RWPE1 (cell line): ENCODE data around the gene ABCG8.

ENCODE experiments used
- CTCF ChIA-PET: fragments of 350-600 bp; sonication (Branson Sonifier 250); formaldehyde crosslinking; extraction: SDS; loops from one replicate; lab custom pipeline; 2021; lab: Yijun Ruan, JAX
- POLR2A ChIA-PET: fragments of 400-600 bp; formaldehyde crosslinking; extraction: SDS; loops from one replicate; lab custom pipeline; 2020; ENCODE audit warnings: antibody characterized with exemption; ENCODE audit not compliant: low non-redundant PET; lab: Yijun Ruan, JAX
- DNase-seq: peaks from one replicate; pipeline ENCODE4 v3.0.0; 2012; ENCODE audit warnings: low spot score
- H3K27ac ChIP-seq: fragments of 450-650 bp; 2 replicates; pipeline ENCODE4 v1.5.1; 2017
- TF ChIP-seq, protein P1 (sequence below): fragments of 450-650 bp; conservative IDR thresholded peaks from 2 replicates; pipeline ENCODE4 v1.5.1; 2017; ENCODE audit warnings: low read depth, mild to moderate bottlenecking

ABCG8 gene

DNA sequence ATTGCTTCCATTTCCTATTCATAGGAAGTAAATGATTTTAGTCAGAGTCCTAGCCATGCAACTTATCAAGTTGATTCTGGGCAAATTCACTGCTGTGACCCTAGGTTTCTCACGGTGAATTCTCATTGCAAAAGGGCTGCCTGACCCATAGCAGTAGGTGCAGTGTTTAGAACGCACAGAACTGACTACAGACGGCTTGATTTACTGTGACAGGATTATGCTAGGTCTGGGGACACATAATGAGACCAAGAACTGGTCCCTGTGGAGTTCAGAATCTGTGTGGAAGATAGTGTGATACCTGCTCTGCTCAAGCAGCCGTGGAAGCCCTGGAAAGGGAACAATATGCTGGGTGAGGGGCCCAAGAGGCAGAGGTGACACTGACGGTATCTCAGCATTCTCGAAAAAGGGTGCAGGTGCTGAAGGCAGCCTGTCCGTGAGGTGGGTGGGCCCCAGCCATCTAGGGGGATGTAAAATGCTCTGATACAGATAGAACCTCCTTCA is 46.4 kb downstream of the ABCG8 start:
- TF ChIP-seq, protein P1, sequence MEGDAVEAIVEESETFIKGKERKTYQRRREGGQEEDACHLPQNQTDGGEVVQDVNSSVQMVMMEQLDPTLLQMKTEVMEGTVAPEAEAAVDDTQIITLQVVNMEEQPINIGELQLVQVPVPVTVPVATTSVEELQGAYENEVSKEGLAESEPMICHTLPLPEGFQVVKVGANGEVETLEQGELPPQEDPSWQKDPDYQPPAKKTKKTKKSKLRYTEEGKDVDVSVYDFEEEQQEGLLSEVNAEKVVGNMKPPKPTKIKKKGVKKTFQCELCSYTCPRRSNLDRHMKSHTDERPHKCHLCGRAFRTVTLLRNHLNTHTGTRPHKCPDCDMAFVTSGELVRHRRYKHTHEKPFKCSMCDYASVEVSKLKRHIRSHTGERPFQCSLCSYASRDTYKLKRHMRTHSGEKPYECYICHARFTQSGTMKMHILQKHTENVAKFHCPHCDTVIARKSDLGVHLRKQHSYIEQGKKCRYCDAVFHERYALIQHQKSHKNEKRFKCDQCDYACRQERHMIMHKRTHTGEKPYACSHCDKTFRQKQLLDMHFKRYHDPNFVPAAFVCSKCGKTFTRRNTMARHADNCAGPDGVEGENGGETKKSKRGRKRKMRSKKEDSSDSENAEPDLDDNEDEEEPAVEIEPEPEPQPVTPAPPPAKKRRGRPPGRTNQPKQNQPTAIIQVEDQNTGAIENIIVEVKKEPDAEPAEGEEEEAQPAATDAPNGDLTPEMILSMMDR = no peak
- CTCF ChIA-PET = interaction anchor here (0.6 kb wide), 1 partner anchor 568 kb away, joined by 4 read pairs; no protein-coding TSS in a partner anchor
- H3K27ac ChIP-seq = no peak overlapping the region
- DNase-seq = no peak
- POLR2A ChIA-PET = no interaction called here

GRCh38 chr2:43887176-43887575 is 48.4 kb downstream of the ABCG8 start:
- POLR2A ChIA-PET = no interaction called here
- CTCF ChIA-PET = interaction anchor here (1.4 kb wide), 1 partner anchor 9 kb away, joined by 4 read pairs; no protein-coding TSS in a partner anchor
- H3K27ac ChIP-seq = no peak overlapping the region
- TF ChIP-seq, protein P1 = no peak
- DNase-seq = no peak

DNA sequence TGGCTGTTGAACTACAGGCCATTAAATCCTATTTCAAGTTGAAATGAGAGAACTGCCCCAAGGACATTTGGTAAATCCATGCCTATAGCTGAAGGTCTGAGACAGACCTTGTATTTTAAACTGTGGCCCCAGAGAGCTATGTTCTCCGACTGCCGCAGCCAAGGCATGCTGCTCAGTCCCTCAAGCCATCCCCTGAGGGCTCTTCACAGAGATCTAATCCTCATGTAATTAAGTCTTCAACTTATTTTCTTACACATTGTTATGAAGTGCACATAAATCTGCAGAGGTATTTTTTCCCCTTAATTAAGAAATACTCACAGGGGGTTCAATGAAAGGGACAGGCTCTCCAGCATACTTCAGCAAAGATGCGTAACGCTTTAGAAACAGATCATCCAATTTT is 50.6 kb downstream of the ABCG8 start:
- ChIA-PET POLR2A (no interaction called here), CTCF (no interaction called here)
- TF ChIP-seq, protein P1 = no peak
- H3K27ac ChIP-seq = no peak overlapping the region
- DNase-seq = no peak

DNA sequence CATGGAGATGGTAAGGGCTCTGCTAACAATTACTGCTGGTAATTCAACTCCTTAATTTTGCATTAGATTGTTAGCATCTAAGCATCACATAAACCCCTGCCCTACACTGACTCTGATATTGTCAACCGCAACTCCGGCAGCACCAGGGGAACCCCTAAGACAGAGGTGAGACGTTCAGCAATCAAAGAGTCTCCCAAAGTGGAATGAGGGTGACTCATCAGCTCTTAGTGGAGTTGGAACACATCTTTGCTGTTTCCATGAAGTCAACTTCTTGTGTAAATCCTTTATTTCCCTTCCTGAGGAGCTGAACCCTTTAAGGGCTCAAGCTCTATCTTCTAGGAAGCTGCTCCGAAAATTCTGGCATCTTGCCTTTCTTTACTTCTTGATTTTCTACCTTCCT is 52.1 kb downstream of the ABCG8 start:
- DNase-seq = no peak
- H3K27ac ChIP-seq = no peak overlapping the region
- TF ChIP-seq, protein P1 = no peak
- CTCF ChIA-PET = no interaction called here
- POLR2A ChIA-PET = no interaction called here

DNA sequence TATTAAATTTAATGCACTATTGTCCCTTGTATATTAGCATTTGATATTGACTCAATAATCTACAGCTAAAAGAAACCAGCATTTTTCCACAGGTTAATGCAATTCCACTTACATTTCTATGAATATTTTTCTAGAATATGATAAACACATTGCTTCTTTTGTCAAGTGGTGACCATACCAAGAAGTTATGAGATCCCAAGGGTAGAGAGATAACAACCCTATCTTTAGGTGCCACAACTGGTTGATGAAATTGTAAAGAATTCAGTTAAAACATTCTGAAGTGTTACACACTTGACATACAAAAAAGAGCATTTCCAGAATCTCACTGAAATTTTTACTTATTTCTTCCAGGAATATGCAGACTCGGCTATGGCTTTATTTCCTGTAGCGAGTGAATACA is 56.0 kb downstream of the ABCG8 start:
- CTCF ChIA-PET = no interaction called here
- TF ChIP-seq, protein P1 = no peak
- no peak for DNase-seq
- H3K27ac ChIP-seq = no peak overlapping the region
- POLR2A ChIA-PET = no interaction called here

GRCh38 chr2:43896906-43897305 is 58.1 kb downstream of the ABCG8 start:
- CTCF ChIA-PET = interaction anchor here (0.7 kb wide), 1 partner anchor 458 kb away, joined by 3 read pairs; no protein-coding TSS in a partner anchor
- TF ChIP-seq, protein P1 = no peak
- DNase-seq = no peak
- POLR2A ChIA-PET = interaction anchor here (0.5 kb wide), 1 partner anchor 200 kb away, joined by 7 read pairs; no protein-coding TSS in a partner anchor
- H3K27ac ChIP-seq = no peak overlapping the region
